ENCODE measurements around the gene PARL.

GRCh38 chr3:183807881-183808280, 76.8 kb downstream of the PARL start:
- no peak for TF ChIP-seq POLR2A (IDR thresholded peaks at IDR 0.05)
- TF ChIP-seq CTCF (IDR thresholded peaks at IDR 0.05 in 4 of 5, conservative IDR thresholded peaks at IDR 0.05 in 1 of 5) = no peak
